Neural progenitor cell (in vitro differentiated cells): Measurements from ENCODE around the gene DLG3. TPM values are rescaled to one million over a fixed set of nuclear protein-coding genes. Genes with fewer than 3 reads are reported as not detected.

Source experiments
- DNase-seq: peaks from one replicate; pipeline ENCODE4 v3.0.0-alpha.2; 2016; ENCODE audit warnings: low spot score
- H2AFZ ChIP-seq: fragments of 200-600 bp; sonication (generic); replicated peaks from 2 replicates; pipeline ENCODE4 v1.6.1; 2016; ENCODE audit warnings: antibody characterized with exemption
- H3F3A ChIP-seq: fragments of 200-600 bp; sonication (generic); 2 replicates; pipeline ENCODE4 v1.6.1; 2016; ENCODE audit warnings: antibody characterized with exemption, low read depth
- H3K27ac ChIP-seq: fragments of 200-600 bp; sonication (generic); 2 replicates; pipeline ENCODE4 v1.5.1; 2016; ENCODE audit warnings: mild to moderate bottlenecking
- H3K27me3 ChIP-seq: fragments of 200-600 bp; sonication (generic); 2 replicates; pipeline ENCODE4 v1.6.1; 2016; ENCODE audit warnings: mild to moderate bottlenecking, moderate library complexity
- H3K36me3 ChIP-seq: fragments of 200-600 bp; sonication (generic); 2 replicates; pipeline ENCODE4 v1.5.1; 2016
- H3K4me1 ChIP-seq: fragments of 200-600 bp; sonication (generic); 2 replicates; pipeline ENCODE4 v1.6.1; 2016; ENCODE audit warnings: mixed run types
- H3K4me2 ChIP-seq: fragments of 200-600 bp; sonication (generic); 2 replicates; pipeline ENCODE4 v1.6.1; 2016
- H3K4me3 ChIP-seq: fragments of 200-600 bp; sonication (generic); 2 replicates; pipeline ENCODE4 v1.5.1; 2016
- H3K79me2 ChIP-seq: fragments of 200-600 bp; sonication (generic); 2 replicates; pipeline ENCODE4 v1.6.1; 2016; ENCODE audit warnings: low read depth
- H3K9ac ChIP-seq: fragments of 200-600 bp; sonication (generic); 2 replicates; pipeline ENCODE4 v1.6.1; 2016
- H3K9me3 ChIP-seq: fragments of 200-600 bp; sonication (generic); 2 replicates; pipeline ENCODE4 v1.5.1; 2016; ENCODE audit warnings: low read depth
- H4K20me1 ChIP-seq: fragments of 200-600 bp; sonication (generic); 2 replicates; pipeline ENCODE4 v1.6.1; 2016; ENCODE audit warnings: low read depth
- H3K27ac Mint-ChIP-seq: 3 replicates; pipeline ENCODE4 v1.8.0; 2021; ENCODE audit warnings: mixed read lengths
- H3K27me3 Mint-ChIP-seq: 2 replicates; pipeline ENCODE4 v1.8.0; 2022; ENCODE audit warnings: low read depth, mild to moderate bottlenecking, inconsistent platforms, moderate library complexity, mixed read lengths; ENCODE audit not compliant: insufficient read depth
- H3K36me3 Mint-ChIP-seq: 3 replicates; pipeline ENCODE4 v1.8.0; 2021; ENCODE audit warnings: mixed read lengths
- H3K4me1 Mint-ChIP-seq: 3 replicates; pipeline ENCODE4 v1.8.0; 2021; ENCODE audit warnings: mixed read lengths
- H3K4me3 Mint-ChIP-seq: 3 replicates; pipeline ENCODE4 v1.8.0; 2021; ENCODE audit warnings: mild to moderate bottlenecking, moderate library complexity, mixed read lengths
- H3K9me3 Mint-ChIP-seq: 3 replicates; pipeline ENCODE4 v1.8.0; 2020; ENCODE audit warnings: mixed read lengths
- CTCF ChIP-seq: fragments of 200-600 bp; sonication (generic); IDR thresholded peaks from 2 replicates; pipeline ENCODE4 v1.5.1; 2017; ENCODE audit warnings: antibody characterized with exemption, mild to moderate bottlenecking
- EZH2 ChIP-seq: fragments of 200-600 bp; sonication (generic); IDR thresholded peaks from 2 replicates; pipeline ENCODE4 v1.6.1; 2017; ENCODE audit warnings: antibody characterized with exemption, mild to moderate bottlenecking, moderate library complexity
- EZH2phosphoT487 ChIP-seq: fragments of 200-600 bp; sonication (generic); IDR thresholded peaks from 2 replicates; pipeline ENCODE4 v1.6.1; 2017; ENCODE audit warnings: antibody characterized with exemption
- total RNA-seq: library from RNA; depleted of rRNA; stranded (reverse); fragments of >200 nt; gene quantifications from 2 replicates; pipeline ENCODE4 v1.2.3, GENCODE V29; 2015; ENCODE audit warnings: low replicate concordance

The DLG3 gene
- total RNA-seq, 1 donor from 2014 or later, result 90.5 TPM

GRCh38 chrX:70437921-70438665, 6.5 kb upstream of the DLG3 start:
- Histone ChIP-seq H3F3A (no peaks in the 10 kb centered on the region), H3K36me3 (no peaks in the 10 kb centered on the region), H3K79me2 (no peaks in the 10 kb centered on the region), H2AFZ (no peak overlapping the region), H3K27ac (no peak overlapping the region), H3K4me1 (no peaks in the 10 kb centered on the region), H4K20me1 (no peaks in the 10 kb centered on the region), H3K9ac (no peak overlapping the region), H3K9me3 (no peaks in the 10 kb centered on the region), H3K4me2 (no peak overlapping the region), H3K4me3 (no peak overlapping the region), H3K27me3 (peaks cover 6% of the 10 kb centered on the region)
- Mint-ChIP-seq H3K9me3 (peaks cover 10% of the 10 kb centered on the region), H3K27ac (no peak overlapping the region), H3K4me3 (no peak overlapping the region), H3K27me3 (peaks cover 10% of the 10 kb centered on the region), H3K36me3 (no peaks in the 10 kb centered on the region), H3K4me1 (peaks cover 14% of the 10 kb centered on the region)
- TF ChIP-seq EZH2phosphoT487 (no peak), EZH2 (no peak), CTCF (no peak)
- no peak for DNase-seq

GRCh38 chrX:70439016-70439415, 5.6 kb upstream of the DLG3 start:
- Mint-ChIP-seq H3K27me3 (peaks cover 9% of the 10 kb centered on the region), H3K27ac (no peak overlapping the region), H3K4me1 (peaks cover 12% of the 10 kb centered on the region), H3K36me3 (no peaks in the 10 kb centered on the region), H3K9me3 (peaks cover 5% of the 10 kb centered on the region), H3K4me3 (no peak overlapping the region)
- no peak overlapping the region for H3K27ac ChIP-seq
- no peaks in the 10 kb centered on the region for H3K4me1 ChIP-seq
- TF ChIP-seq EZH2, result no peak
- no peak for TF ChIP-seq CTCF
- no peak for TF ChIP-seq EZH2phosphoT487
- no peaks in the 10 kb centered on the region for H3K36me3 ChIP-seq
- H3K79me2 ChIP-seq, result no peaks in the 10 kb centered on the region
- H3F3A ChIP-seq, result no peaks in the 10 kb centered on the region
- no peak overlapping the region for H3K4me2 ChIP-seq
- no peaks in the 10 kb centered on the region for H3K9me3 ChIP-seq
- DNase-seq, result no peak
- H3K9ac ChIP-seq, result no peak overlapping the region
- H3K27me3 ChIP-seq, result peaks cover 11% of the 10 kb centered on the region
- H4K20me1 ChIP-seq, result no peaks in the 10 kb centered on the region
- H3K4me3 ChIP-seq, result no peak overlapping the region
- no peak overlapping the region for H2AFZ ChIP-seq

GRCh38 chrX:70442224-70442623, 2.4 kb upstream of the DLG3 start:
- Histone ChIP-seq H3K36me3 (no peaks in the 10 kb centered on the region), H3K9ac (no peak overlapping the region), H3K4me1 (no peaks in the 10 kb centered on the region), H3F3A (no peaks in the 10 kb centered on the region), H2AFZ (no peak overlapping the region), H3K27ac (no peak overlapping the region), H3K79me2 (no peaks in the 10 kb centered on the region), H3K4me2 (no peak overlapping the region), H3K9me3 (no peaks in the 10 kb centered on the region), H3K4me3 (no peak overlapping the region), H4K20me1 (no peaks in the 10 kb centered on the region), H3K27me3 (peaks cover 32% of the 10 kb centered on the region)
- TF ChIP-seq EZH2phosphoT487 (no peak), EZH2 (no peak), CTCF (no peak)
- H3K36me3 Mint-ChIP-seq, result no peaks in the 10 kb centered on the region
- DNase-seq, result no peak
- peaks cover 18% of the 10 kb centered on the region for H3K27me3 Mint-ChIP-seq
- H3K4me1 Mint-ChIP-seq, result peaks cover 7% of the 10 kb centered on the region
- peaks cover 11% of the 10 kb centered on the region for H3K9me3 Mint-ChIP-seq
- H3K27ac Mint-ChIP-seq, result no peak overlapping the region
- no peak overlapping the region for H3K4me3 Mint-ChIP-seq
